Keratinocyte (primary cell): ENCODE results near the gene VIT. TPM values are rescaled to one million over a fixed set of nuclear protein-coding genes. Genes with fewer than 3 reads are reported as not detected.
"Not testable (repeated sequence)": the region's sequence is repeated elsewhere in the genome, so short reads cannot be mapped to it uniquely, and the experiment has no call there.

Source experiments
- DNase-seq: peaks from one replicate; pipeline ENCODE4 v3.0.0-alpha.2; 2011; ENCODE audit warnings: low read depth, missing footprints, low spot score
- FAIRE-seq: peaks from 2 replicates; lab custom pipeline; 2011; peaks lifted over from hg19 to GRCh38; lab: Jason Lieb, UNC
- H2AFZ ChIP-seq: 2 replicates; pipeline ENCODE4 v1.6.0; 2012; ENCODE audit warnings: low read length, control low read depth, inconsistent platforms; ENCODE audit not compliant: control insufficient read depth
- H3K27ac ChIP-seq: 2 replicates; pipeline ENCODE4 v1.5.1; 2011; ENCODE audit warnings: low read length; ENCODE audit not compliant: control insufficient read depth, insufficient read depth
- H3K27me3 ChIP-seq: 3 replicates; pipeline ENCODE4 v1.6.0; 2011; ENCODE audit warnings: low read length; ENCODE audit not compliant: control insufficient read depth, insufficient read depth; ENCODE audit errors: extremely low read depth
- H3K36me3 ChIP-seq, 2 experiments: 2 replicates in 1 of 2; 3 replicates in 1 of 2; pipeline ENCODE4 v1.5.1; 2011; ENCODE audit warnings: low read length in 2 of 2, mild to moderate bottlenecking in 1 of 2; ENCODE audit not compliant: control insufficient read depth in 2 of 2, insufficient read depth in 2 of 2; ENCODE audit errors: extremely low read depth in 1 of 2
- H3K4me1 ChIP-seq: 3 replicates; pipeline ENCODE4 v1.5.1; 2011; ENCODE audit warnings: low read length; ENCODE audit not compliant: control insufficient read depth, insufficient read depth; ENCODE audit errors: extremely low read depth
- H3K4me2 ChIP-seq: 3 replicates; pipeline ENCODE4 v1.6.0; 2011; ENCODE audit warnings: low read depth, low read length; ENCODE audit not compliant: control insufficient read depth, insufficient read depth; ENCODE audit errors: extremely low read depth
- H3K4me3 ChIP-seq, 3 experiments: fragments of 200-600 bp in 1 of 3; sonication (generic) in 1 of 3; 2 replicates in 2 of 3; 3 replicates in 1 of 3; pipeline ENCODE4 v1.5.1; 2011 to 2016; ENCODE audit warnings: low read length in 3 of 3, mild to moderate bottlenecking in 3 of 3, control low read depth in 2 of 3, inconsistent platforms in 1 of 3, low read depth in 1 of 3, mixed read lengths in 1 of 3, mixed run types in 1 of 3, moderate library complexity in 1 of 3; ENCODE audit not compliant: control insufficient read depth in 2 of 3, insufficient read depth in 2 of 3; ENCODE audit errors: extremely low read depth in 1 of 3
- H3K79me2 ChIP-seq: 2 replicates; pipeline ENCODE4 v1.6.0; 2012; ENCODE audit warnings: low read length; ENCODE audit not compliant: control insufficient read depth, insufficient read depth
- H3K9ac ChIP-seq: 3 replicates; pipeline ENCODE4 v1.6.0; 2011; ENCODE audit warnings: low read length; ENCODE audit not compliant: control insufficient read depth, insufficient read depth; ENCODE audit errors: extremely low read depth
- H3K9me1 ChIP-seq: 3 replicates; pipeline ENCODE4 v1.6.0; 2011; ENCODE audit warnings: low read length; ENCODE audit not compliant: control insufficient read depth, insufficient read depth; ENCODE audit errors: extremely low read depth
- H3K9me3 ChIP-seq: 2 replicates; pipeline ENCODE4 v1.5.1; 2012; ENCODE audit warnings: low read depth, low read length; ENCODE audit not compliant: control insufficient read depth
- H4K20me1 ChIP-seq: 3 replicates; pipeline ENCODE4 v1.6.0; 2011; ENCODE audit warnings: low read length; ENCODE audit not compliant: control insufficient read depth, insufficient read depth; ENCODE audit errors: extremely low read depth
- CTCF ChIP-seq, 3 experiments: IDR thresholded peaks in 1 of 3; conservative IDR thresholded peaks in 1 of 3; optimal IDR thresholded peaks in 1 of 3; 2 replicates in 2 of 3; 3 replicates in 1 of 3; pipeline versions ENCODE3 to v1.5.1; 2011; ENCODE audit warnings: low read length in 3 of 3, mild to moderate bottlenecking in 3 of 3, moderate library complexity in 2 of 3, control low read depth in 1 of 3, inconsistent platforms in 1 of 3; ENCODE audit not compliant: insufficient read depth in 2 of 3; ENCODE audit errors: extremely low read depth in 1 of 3
- EZH2 ChIP-seq: IDR thresholded peaks from one replicate; pipeline ENCODE4 v1.6.1; 2012; ENCODE audit warnings: inconsistent platforms, mild to moderate bottlenecking, low read length, moderate library complexity
- dilution Hi-C: fragments of 300-500 bp; cut with MboI; formaldehyde crosslinking; loops from one replicate; pipeline ENCODE4 v1.7.0; 2020; ENCODE audit warnings: low sequenced_read_pairs; ENCODE audit not compliant: extremely low pct_ligation_motif_present
- polyA plus RNA-seq, 5 experiments: library from polyadenylated mRNA; depleted of rRNA in 3 of 5; stranded (reverse) in 3 of 5; stranded (forward) in 1 of 5; unstranded in 1 of 5; fragments of >200 nt; gene quantifications; 1 replicate in 1 of 5; 2 replicates in 3 of 5; 3 replicates in 1 of 5; pipeline versions ENCODE4 v1.2.1 to v1.2.3, GENCODE V29; 2011 to 2012; ENCODE audit warnings: missing spikeins in 2 of 5, low read depth in 1 of 5, low replicate concordance in 1 of 5

VIT gene
- polyA plus RNA-seq, 1 donor (not counting 4 experiments of a cell fraction or from before 2014, with no cell fraction given), result 0.79 TPM

GRCh38 chr2:36824273-36824672 is 127.8 kb downstream of the VIT start:
- Histone ChIP-seq H3K4me1 (no peaks in the 10 kb centered on the region), H3K79me2 (no peaks in the 10 kb centered on the region), H2AFZ (no peak overlapping the region), H4K20me1 (no peaks in the 10 kb centered on the region), H3K4me3 (no peak overlapping the region), H3K27me3 (no peaks in the 10 kb centered on the region), H3K9me1 (no peaks in the 10 kb centered on the region), H3K27ac (no peak overlapping the region), H3K9me3 (no peaks in the 10 kb centered on the region), H3K36me3 (no peaks in the 10 kb centered on the region), H3K9ac (no peak overlapping the region), H3K4me2 (no peak overlapping the region)
- FAIRE-seq (no peak), DNase-seq (no peak)
- dilution Hi-C loops, result no loop called here
- TF ChIP-seq EZH2, result no peak
- TF ChIP-seq CTCF (optimal IDR thresholded peaks at IDR 0.05 in 1 of 3, IDR thresholded peaks at IDR 0.05 in 1 of 3, conservative IDR thresholded peaks at IDR 0.05 in 1 of 3; ENCODE audit: extremely low read depth in 1 of 3, insufficient read depth in 2 of 3, low read length in 3 of 3), result no peak

GRCh38 chr2:36824683-36825082 is 128.2 kb downstream of the VIT start:
- H3K36me3 ChIP-seq, FAIRE-seq, H3K27me3 ChIP-seq, H2AFZ ChIP-seq, H3K27ac ChIP-seq, H3K9me3 ChIP-seq, H3K4me1 ChIP-seq, DNase-seq, H3K79me2 ChIP-seq, H3K4me2 ChIP-seq, H3K9ac ChIP-seq, H3K9me1 ChIP-seq, dilution Hi-C loops, H4K20me1 ChIP-seq, H3K4me3 ChIP-seq: not testable (repeated sequence)

- DNase-seq, result no peak
- no peak overlapping the region for H3K4me2 ChIP-seq
- FAIRE-seq, result no peak
- TF ChIP-seq CTCF (optimal IDR thresholded peaks at IDR 0.05 in 1 of 3, IDR thresholded peaks at IDR 0.05 in 1 of 3, conservative IDR thresholded peaks at IDR 0.05 in 1 of 3; ENCODE audit: extremely low read depth in 1 of 3, insufficient read depth in 2 of 3, low read length in 3 of 3) (no peak), EZH2 (no peak)
- no peak overlapping the region for H2AFZ ChIP-seq
- H3K27ac ChIP-seq, result no peak overlapping the region
- no peaks in the 10 kb centered on the region for H3K36me3 ChIP-seq
- dilution Hi-C loops, result no loop called here
- no peaks in the 10 kb centered on the region for H4K20me1 ChIP-seq
- H3K9me1 ChIP-seq, result no peaks in the 10 kb centered on the region
- H3K79me2 ChIP-seq, result no peaks in the 10 kb centered on the region
- H3K4me1 ChIP-seq, result no peaks in the 10 kb centered on the region
- no peaks in the 10 kb centered on the region for H3K27me3 ChIP-seq
- no peak overlapping the region for H3K4me3 ChIP-seq
- H3K9me3 ChIP-seq, result no peaks in the 10 kb centered on the region
- H3K9ac ChIP-seq, result no peak overlapping the region
Observed at GRCh38 chr2:36831185-36831584, 134.7 kb downstream of the VIT start.
